CD4-positive, alpha-beta T cell treated with Interleukin-6 at 100 ng/mL for 8 hours (primary cell): Measurements from ENCODE around the gene TRNP1.
"Not testable (repeated sequence)": the region's sequence is repeated elsewhere in the genome, so short reads cannot be mapped to it uniquely, and the experiment has no call there.

ENCODE experiments used
- DNase-seq: peaks from one replicate; pipeline ENCODE4 v3.0.0-alpha.2; 2020; ENCODE audit warnings: mixed read lengths, low spot score

The TRNP1 gene

GRCh38 chr1:26993237-26994019 is at the start of gene TRNP1:
TRNP1 (plus strand) TSS chr1:26993692; CDS start chr1:26993787, 95 bp downstream.
- DNase-seq = peak; percentile 68

- DNase-seq = no peak
Observed at GRCh38 chr1:26945138-26945537, 48.4 kb upstream of the TRNP1 start.

- DNase-seq = no peak
Observed at GRCh38 chr1:26945728-26946127, 47.8 kb upstream of the TRNP1 start.

- no peak for DNase-seq
Observed at GRCh38 chr1:26946270-26946669, 47.2 kb upstream of the TRNP1 start.

GRCh38 chr1:26948725-26949057 is 44.8 kb upstream of the TRNP1 start:
- not testable (repeated sequence) for DNase-seq

- no peak for DNase-seq
Observed at GRCh38 chr1:26949266-26949925, 44.1 kb upstream of the TRNP1 start.

GRCh38 chr1:26949926-26950319 is 43.6 kb upstream of the TRNP1 start:
- no peak for DNase-seq

GRCh38 chr1:26950602-26951001 is 42.9 kb upstream of the TRNP1 start:
- DNase-seq = no peak

GRCh38 chr1:26951216-26951615 is 42.3 kb upstream of the TRNP1 start:
- DNase-seq = no peak

GRCh38 chr1:26951821-26952497 is 41.5 kb upstream of the TRNP1 start:
- no peak for DNase-seq

GRCh38 chr1:26953374-26953773 is 40.1 kb upstream of the TRNP1 start:
- DNase-seq = no peak

GRCh38 chr1:26956321-26956720 is 37.2 kb upstream of the TRNP1 start:
- no peak for DNase-seq

- DNase-seq = no peak
Observed at GRCh38 chr1:26957306-26957705, 36.2 kb upstream of the TRNP1 start.

GRCh38 chr1:26959270-26959669 is 34.2 kb upstream of the TRNP1 start:
- DNase-seq = no peak

- peak; percentile 64 for DNase-seq
Observed at GRCh38 chr1:26959722-26960624, 33.5 kb upstream of the TRNP1 start, which contains the start of gene KDF1. KDF1 (minus strand) TSS chr1:26960468; CDS start chr1:26952380, 8,088 bp downstream.

GRCh38 chr1:26960625-26960966 is 32.9 kb upstream of the TRNP1 start:
- no peak for DNase-seq

- DNase-seq = no peak
Observed at GRCh38 chr1:26961826-26962225, 31.7 kb upstream of the TRNP1 start.

GRCh38 chr1:26965213-26965612 is 28.3 kb upstream of the TRNP1 start:
- no peak for DNase-seq

GRCh38 chr1:26965628-26966027 is 27.9 kb upstream of the TRNP1 start:
- DNase-seq = no peak

GRCh38 chr1:26970810-26971209 is 22.7 kb upstream of the TRNP1 start:
- DNase-seq = no peak

- no peak for DNase-seq
Observed at GRCh38 chr1:26971590-26971989, 21.9 kb upstream of the TRNP1 start.

- DNase-seq = no peak
Observed at GRCh38 chr1:26972390-26972789, 21.1 kb upstream of the TRNP1 start.
